HG03521 (cell line): Measurements from ENCODE around the gene CREG1.

Source experiments
- ATAC-seq: cut with Tn5 transposase; IDR thresholded peaks from one replicate; pipeline ENCODE4 v1.9.1; 2021; ENCODE audit warnings: mild to moderate bottlenecking, moderate library complexity; ENCODE audit not compliant: unreplicated experiment

The CREG1 gene

GRCh38 chr1:167509587-167509986 is 44.0 kb downstream of the CREG1 start:
- ATAC-seq: no peak

DNA sequence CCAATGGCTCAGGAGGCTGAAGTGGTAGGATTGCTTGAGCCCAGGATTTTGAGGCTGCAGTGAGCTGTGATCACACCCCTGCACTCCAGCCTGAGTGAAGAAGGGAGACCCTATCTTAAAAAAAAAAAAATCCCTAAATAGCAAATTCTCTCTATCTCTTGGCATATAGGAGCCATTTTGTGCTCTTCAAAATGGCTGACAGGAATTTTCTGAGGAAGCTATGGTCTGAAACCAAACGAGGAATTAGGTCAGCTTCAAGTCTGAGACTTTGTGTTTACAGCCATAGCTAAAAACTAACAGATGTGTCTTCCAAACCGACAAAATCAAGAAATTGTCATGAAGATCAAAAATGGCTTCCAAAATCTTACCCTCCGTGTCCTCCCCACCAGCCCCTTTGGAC is 45.8 kb downstream of the CREG1 start:
- ATAC-seq: no peak

DNA sequence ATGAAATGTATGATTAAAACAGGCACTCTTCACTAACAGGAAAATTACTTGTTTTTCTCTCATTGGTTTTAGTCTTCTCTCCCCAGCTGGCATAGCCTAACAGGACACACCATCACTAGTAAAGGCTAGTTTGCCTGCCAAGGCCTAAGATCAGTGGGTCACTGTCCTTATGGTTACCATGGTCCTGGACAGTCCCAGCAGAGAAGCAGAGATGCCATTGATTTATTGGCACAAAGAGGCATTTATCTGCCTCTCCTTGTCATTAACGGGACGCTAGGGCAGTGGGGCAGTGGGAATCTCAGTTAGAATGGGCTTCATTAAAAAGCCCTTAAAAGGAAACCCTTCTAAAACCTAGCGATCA is 49.1 kb downstream of the CREG1 start:
- no peak for ATAC-seq

DNA sequence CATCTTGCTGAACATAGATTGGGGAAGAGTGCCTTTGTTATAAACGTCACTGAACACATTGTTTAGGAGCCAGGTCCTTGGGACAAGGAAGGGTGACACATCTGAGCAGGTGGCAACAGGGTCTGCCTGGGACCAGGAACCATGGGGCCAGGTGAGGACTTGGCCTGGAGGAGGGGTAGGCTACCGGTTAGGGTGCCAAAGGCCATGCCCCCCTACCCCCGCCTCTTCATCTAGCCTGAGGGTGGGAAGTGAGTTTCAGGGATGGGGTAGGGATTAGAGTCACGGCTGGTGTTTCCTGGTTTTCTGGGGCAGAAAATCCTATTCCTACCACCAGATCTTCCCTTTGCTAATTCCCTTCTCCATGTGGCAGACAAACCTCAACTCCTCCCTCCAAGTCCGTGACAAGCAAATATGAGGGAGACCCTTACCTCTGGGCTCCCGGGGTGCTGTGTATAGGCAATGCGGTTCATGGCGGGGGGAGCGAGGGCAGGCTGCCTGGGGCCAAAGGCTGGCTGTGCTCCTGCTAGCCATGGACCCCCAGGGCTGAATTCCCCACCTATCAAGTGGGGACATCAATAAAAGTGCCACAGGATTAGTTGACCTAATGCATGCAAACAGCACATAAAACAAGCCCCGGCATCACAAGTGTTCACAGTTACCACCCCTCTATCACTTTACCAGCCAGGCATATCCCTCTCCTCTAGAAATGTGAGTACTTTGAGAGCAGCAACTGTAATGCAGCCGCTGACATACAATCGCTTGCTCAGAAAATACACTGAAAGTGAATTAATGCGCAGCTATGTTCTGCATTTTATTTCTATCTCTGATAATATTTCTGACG is 49.7 kb downstream of the CREG1 start:
- no peak for ATAC-seq

DNA sequence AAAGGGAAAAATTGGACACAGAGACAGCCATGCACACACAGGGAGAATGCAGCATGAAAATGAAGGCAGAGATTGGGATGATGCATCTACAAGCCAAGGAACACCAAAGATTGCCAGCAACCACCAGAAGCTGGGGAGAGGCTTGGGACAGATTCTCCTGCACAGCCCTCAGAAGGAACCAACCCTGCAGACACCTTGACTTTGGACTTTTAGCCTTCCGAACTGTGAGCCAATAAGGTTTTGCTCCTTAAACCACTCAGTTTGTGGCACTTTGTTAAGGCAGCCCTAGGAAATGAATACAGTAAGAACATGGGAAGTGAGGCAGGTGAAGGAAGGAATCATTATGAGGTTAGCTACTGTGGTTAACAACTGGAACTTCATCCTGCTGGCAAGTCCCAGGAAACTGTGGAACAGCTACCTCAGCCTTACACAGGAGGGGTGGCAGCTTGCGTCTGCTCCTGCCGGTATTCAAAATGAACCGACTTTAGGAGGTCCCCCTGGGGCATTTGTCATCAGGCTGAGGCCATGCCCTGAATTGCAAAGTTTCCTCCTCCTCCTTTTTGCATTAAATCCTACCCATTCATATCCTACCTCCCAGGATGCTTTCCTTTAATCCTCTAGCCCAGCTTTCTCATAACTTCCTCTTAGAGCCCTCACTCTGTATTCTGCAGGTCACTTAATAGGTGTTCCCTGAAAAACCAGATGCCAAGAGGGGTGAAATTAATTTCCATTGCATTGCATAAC is 50.7 kb downstream of the CREG1 start:
- ATAC-seq: no peak

GRCh38 chr1:167502192-167502551 is 51.4 kb downstream of the CREG1 start:
- ATAC-seq: no peak

DNA sequence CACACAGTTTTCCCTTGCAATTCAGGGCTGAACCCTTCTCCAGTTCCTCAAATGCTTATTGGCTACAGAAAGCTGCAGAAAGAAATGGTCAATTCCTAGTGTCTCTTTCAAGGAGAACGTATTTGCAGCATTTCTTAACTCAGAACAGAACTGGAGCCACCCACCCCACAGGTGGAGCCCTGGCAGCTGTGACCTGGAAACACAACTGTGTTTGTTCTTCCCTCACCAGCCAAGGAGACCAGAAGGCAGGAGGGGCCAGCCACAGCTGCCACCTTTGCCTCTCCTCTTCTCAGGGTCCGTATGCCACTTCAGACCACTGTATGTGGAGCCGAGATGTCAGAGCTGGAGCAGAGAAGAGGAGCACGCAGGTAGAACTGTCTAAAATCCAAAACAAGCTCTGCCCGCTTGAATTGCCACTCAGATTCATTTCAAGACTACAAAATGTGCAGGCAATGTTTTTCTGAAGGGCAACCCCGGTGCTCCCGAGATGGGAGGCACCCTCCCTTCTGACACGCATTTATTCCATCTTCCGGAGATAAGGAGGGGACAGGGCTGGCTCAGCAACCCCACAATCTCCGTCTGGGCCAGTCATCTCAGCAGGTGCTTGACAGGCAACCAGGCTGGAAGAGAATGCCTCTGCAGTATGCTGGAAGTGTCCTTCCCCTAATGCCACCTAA is 51.9 kb downstream of the CREG1 start:
- ATAC-seq: no peak

GRCh38 chr1:167500283-167500860 is 53.2 kb downstream of the CREG1 start:
- no peak for ATAC-seq

- ATAC-seq: peak; percentile 98
Measured at GRCh38 chr1:167499664-167500101, 53.9 kb downstream of the CREG1 start.

GRCh38 chr1:167499106-167499505 is 54.5 kb downstream of the CREG1 start:
- ATAC-seq: no peak

- no peak for ATAC-seq
Measured at GRCh38 chr1:167496797-167497619, 56.6 kb downstream of the CREG1 start.

GRCh38 chr1:167493372-167493771 is 60.2 kb downstream of the CREG1 start:
- ATAC-seq: no peak

DNA sequence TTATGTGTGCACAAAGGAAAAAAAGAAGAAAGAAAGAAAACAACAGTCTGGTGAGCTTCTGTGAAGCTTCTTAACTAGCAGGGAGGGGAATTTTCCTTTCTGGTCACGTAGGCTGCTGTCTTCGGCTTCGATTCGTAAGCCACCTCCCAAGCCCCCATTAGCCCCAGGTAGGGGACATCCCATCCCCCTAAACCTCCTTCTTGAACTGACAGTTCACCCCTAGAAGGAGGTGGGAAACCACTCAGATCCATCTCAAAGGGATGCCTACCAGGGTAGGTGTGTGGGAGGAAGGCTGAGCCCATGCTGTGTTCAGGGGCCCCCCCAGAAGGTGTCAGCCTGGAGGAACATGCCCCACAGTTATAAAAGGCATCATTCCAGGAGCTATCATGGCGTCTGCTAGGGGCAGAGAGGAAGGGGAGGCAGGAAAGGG is 61.1 kb downstream of the CREG1 start:
- no peak for ATAC-seq

- ATAC-seq: no peak
Measured at GRCh38 chr1:167491586-167492461, 61.7 kb downstream of the CREG1 start.
